ENCODE results near the gene THTPA. TPM values are rescaled to one million over a fixed set of nuclear protein-coding genes. Genes with fewer than 3 reads are reported as not detected.
"Not testable (repeated sequence)": the region's sequence is repeated elsewhere in the genome, so short reads cannot be mapped to it uniquely, and the experiment has no call there.

THTPA gene
- total RNA-seq, 2 experiments from 2014 or later: 8.1 to 12.7 TPM

DNA sequence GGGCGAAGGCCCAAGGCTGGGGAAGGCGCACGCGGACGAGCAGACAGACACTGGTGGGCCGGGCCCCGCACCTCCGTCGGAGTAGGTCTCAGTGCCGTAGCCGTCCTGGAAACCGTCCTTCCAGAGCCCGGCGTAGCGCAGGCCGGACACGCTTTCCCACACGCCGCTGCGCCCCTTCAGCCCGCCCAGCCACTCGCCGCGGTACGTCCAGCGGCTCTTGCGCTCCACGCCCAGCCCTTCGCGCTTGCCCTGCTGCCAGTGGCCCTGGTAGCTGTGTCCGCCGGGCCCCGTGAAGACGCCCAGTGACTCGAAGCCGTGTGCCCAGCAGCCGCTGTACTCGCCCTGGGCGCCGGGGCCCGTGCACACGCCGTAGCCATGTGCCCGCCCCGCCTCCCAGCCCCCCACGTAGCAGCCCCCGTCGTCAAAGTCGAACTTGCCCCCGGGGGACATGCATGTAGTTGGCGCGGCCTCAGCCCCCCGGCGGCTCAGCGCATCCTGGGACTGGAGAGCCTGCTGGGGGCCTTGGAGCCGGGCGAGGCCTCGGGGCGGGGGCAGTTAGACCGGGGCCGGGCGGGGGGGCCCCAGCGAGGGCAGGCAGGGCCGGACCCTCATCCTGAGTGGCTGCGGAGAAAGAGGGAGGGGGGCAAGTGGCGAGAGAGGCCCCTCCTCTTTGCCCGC lies 21.1 kb downstream of the THTPA start:
- DNase-seq: no peak
- POLR2A ChIA-PET: no interaction called here
- Mint-ChIP-seq H3K27me3 (peaks cover 54% of the 10 kb centered on the region), H3K27ac (no peak overlapping the region), H3K4me1 (peaks cover 20% of the 10 kb centered on the region), H3K36me3 (ENCODE audit: low read depth) (no peaks in the 10 kb centered on the region), H3K4me3 (no peak overlapping the region), H3K9me3 (no peaks in the 10 kb centered on the region)
- CTCF ChIA-PET: no interaction called here

- POLR2A ChIA-PET: no interaction called here
- no peak for DNase-seq
- peaks cover 54% of the 10 kb centered on the region for H3K27me3 Mint-ChIP-seq
Observed at GRCh38 chr14:23577710-23578392, 21.8 kb downstream of the THTPA start.

GRCh38 chr14:23578560-23579310 lies 22.7 kb downstream of the THTPA start, which contains the start of gene JPH4:
JPH4 (minus strand) TSS chr14:23578790; CDS start chr14:23577453, 1,337 bp downstream.
- H3K27me3 Mint-ChIP-seq: peaks cover 57% of the 10 kb centered on the region
- H3K27ac Mint-ChIP-seq: no peak within 1 kb of the TSS
- no peaks in the 10 kb centered on the region for H3K9me3 Mint-ChIP-seq
- no peaks in the 10 kb centered on the region for H3K36me3 Mint-ChIP-seq (ENCODE audit: low read depth)
- peaks cover 8% of the 10 kb centered on the region for H3K4me1 Mint-ChIP-seq
- ChIA-PET POLR2A (no interaction called here), CTCF (interaction anchor here (2.7 kb wide), 1 partner anchor 10 kb away, joined by 9 read pairs; no protein-coding TSS in a partner anchor)
- DNase-seq: no peak
- H3K4me3 Mint-ChIP-seq: no peak within 1 kb of the TSS

More at GRCh38 chr14:23577710-23578392, 21.8 kb downstream of the THTPA start:
- CTCF ChIA-PET: no interaction called here
- H3K4me1 Mint-ChIP-seq: peaks cover 13% of the 10 kb centered on the region
- H3K36me3 Mint-ChIP-seq (ENCODE audit: low read depth): no peaks in the 10 kb centered on the region
- no peak overlapping the region for H3K4me3 Mint-ChIP-seq
- H3K27ac Mint-ChIP-seq: no peak overlapping the region
- no peaks in the 10 kb centered on the region for H3K9me3 Mint-ChIP-seq

DNA sequence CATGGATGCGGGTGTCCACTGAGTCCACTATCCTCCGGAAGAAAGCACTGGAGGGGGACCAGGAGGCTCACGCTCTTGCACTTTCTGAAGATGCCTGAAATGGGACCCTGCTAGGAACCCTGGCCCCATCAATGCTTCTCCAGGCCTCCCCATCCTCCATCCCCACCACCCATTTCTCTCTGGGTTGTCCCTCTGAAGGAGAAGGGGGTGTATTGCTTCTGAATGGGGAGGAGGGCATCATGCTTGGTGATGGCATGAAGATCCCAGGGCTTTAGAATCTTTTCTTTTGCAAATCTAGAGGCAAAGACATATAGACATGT lies 23.2 kb downstream of the THTPA start:
- CTCF ChIA-PET: interaction anchor here (2.7 kb wide), 1 partner anchor 10 kb away, joined by 9 read pairs; no protein-coding TSS in a partner anchor

GRCh38 chr14:23579739-23580138 lies 23.7 kb downstream of the THTPA start:
- ChIA-PET POLR2A (no interaction called here), CTCF (interaction anchor here (2.7 kb wide), 1 partner anchor 9 kb away, joined by 9 read pairs; no protein-coding TSS in a partner anchor)
- Mint-ChIP-seq H3K9me3 (no peaks in the 10 kb centered on the region), H3K4me1 (peaks cover 8% of the 10 kb centered on the region), H3K4me3 (no peak overlapping the region), H3K36me3 (ENCODE audit: low read depth) (no peaks in the 10 kb centered on the region), H3K27me3 (peaks cover 57% of the 10 kb centered on the region), H3K27ac (no peak overlapping the region)
- DNase-seq: no peak

More for the DNA sequence above, 23.2 kb downstream of the THTPA start:
- DNase-seq: no peak
- POLR2A ChIA-PET: no interaction called here
- no peak overlapping the region for H3K4me3 Mint-ChIP-seq
- no peaks in the 10 kb centered on the region for H3K36me3 Mint-ChIP-seq (ENCODE audit: low read depth)
- H3K27me3 Mint-ChIP-seq: peaks cover 59% of the 10 kb centered on the region
- H3K27ac Mint-ChIP-seq: no peak overlapping the region
- no peaks in the 10 kb centered on the region for H3K9me3 Mint-ChIP-seq
- peaks cover 8% of the 10 kb centered on the region for H3K4me1 Mint-ChIP-seq

- Mint-ChIP-seq H3K27me3 (peaks cover 51% of the 10 kb centered on the region), H3K9me3 (no peaks in the 10 kb centered on the region), H3K4me1 (peaks cover 8% of the 10 kb centered on the region), H3K36me3 (ENCODE audit: low read depth) (no peaks in the 10 kb centered on the region), H3K4me3 (no peak overlapping the region), H3K27ac (no peak overlapping the region)
- no peak for DNase-seq
- POLR2A ChIA-PET: no interaction called here
- CTCF ChIA-PET: interaction anchor here (1.5 to 2.7 kb wide), 2 partner anchors 9 to 11 kb away, joined by 4 to 9 read pairs; no protein-coding TSS in a partner anchor
Observed at GRCh38 chr14:23580152-23580926, 24.3 kb downstream of the THTPA start.

- H3K4me3 Mint-ChIP-seq: no peak overlapping the region
- ChIA-PET POLR2A (no interaction called here), CTCF (interaction anchor here (1.5 to 2.7 kb wide), 2 partner anchors 8 to 12 kb away, joined by 4 to 9 read pairs; no protein-coding TSS in a partner anchor)
- no peak for DNase-seq
- no peaks in the 10 kb centered on the region for H3K36me3 Mint-ChIP-seq (ENCODE audit: low read depth)
- no peak overlapping the region for H3K27ac Mint-ChIP-seq
- peaks cover 49% of the 10 kb centered on the region for H3K27me3 Mint-ChIP-seq
- no peaks in the 10 kb centered on the region for H3K9me3 Mint-ChIP-seq
- H3K4me1 Mint-ChIP-seq: peaks cover 8% of the 10 kb centered on the region
Observed at GRCh38 chr14:23580948-23581281, 24.8 kb downstream of the THTPA start.

GRCh38 chr14:23582906-23583760 lies 27.1 kb downstream of the THTPA start:
- no peak overlapping the region for H3K27ac Mint-ChIP-seq
- peaks cover 38% of the 10 kb centered on the region for H3K27me3 Mint-ChIP-seq
- DNase-seq: no peak
- ChIA-PET CTCF (interaction anchor here (0.9 to 1.0 kb wide), 2 partner anchors 15 to 25 kb away, joined by 3 read pairs; no protein-coding TSS in a partner anchor), POLR2A (no interaction called here)
- no peaks in the 10 kb centered on the region for H3K9me3 Mint-ChIP-seq
- no peak overlapping the region for H3K4me3 Mint-ChIP-seq
- H3K4me1 Mint-ChIP-seq: no peaks in the 10 kb centered on the region
- H3K36me3 Mint-ChIP-seq (ENCODE audit: low read depth): no peaks in the 10 kb centered on the region

DNA sequence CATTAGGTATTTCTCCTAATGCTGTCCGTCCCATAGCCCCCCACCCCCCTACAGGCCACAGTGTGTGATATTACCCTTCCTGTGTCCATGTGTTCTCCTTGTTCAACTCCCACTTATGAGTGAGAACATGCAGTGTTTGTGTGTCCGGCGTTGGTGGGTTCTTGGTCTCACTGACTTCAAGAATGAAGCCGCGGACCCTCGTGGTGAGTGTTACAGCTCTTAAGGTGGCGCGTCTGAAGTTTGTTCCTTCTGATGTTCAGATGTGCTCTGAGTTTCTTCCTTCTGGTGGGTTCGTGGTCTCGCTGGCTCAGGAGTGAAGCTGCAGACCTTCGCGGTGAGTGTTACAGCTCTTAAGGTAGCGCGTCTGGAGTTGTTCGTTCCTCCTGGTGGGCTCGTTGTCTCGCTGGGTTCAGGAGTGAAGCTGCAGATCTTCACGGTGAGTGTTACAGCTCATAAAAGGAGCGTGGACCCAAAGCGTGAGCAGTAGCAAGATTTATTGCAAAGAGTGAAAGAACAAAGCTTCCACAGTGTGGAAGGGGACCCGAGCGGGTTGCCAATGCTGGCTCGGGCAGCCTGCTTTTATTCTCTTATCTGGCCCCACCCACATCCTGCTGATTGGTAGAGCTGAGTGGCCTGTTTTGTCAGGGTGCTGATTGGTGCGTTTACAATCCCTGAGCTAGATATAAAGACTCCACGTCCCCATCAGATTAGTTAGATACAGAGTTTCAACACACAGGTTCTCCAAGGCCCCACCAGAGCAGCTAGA lies 27.9 kb downstream of the THTPA start:
- CTCF ChIA-PET: interaction anchor here (0.6 to 1.0 kb wide), 2 partner anchors 26 to 347 kb away, joined by 3 to 4 read pairs; no protein-coding TSS in a partner anchor
- not testable (repeated sequence) for H3K4me3 Mint-ChIP-seq

GRCh38 chr14:23584527-23585203 lies 28.6 kb downstream of the THTPA start:
- H3K27me3 Mint-ChIP-seq: peaks cover 26% of the 10 kb centered on the region
- H3K4me1 Mint-ChIP-seq; H3K27ac Mint-ChIP-seq; POLR2A ChIA-PET; DNase-seq; H3K4me3 Mint-ChIP-seq; H3K9me3 Mint-ChIP-seq; H3K36me3 Mint-ChIP-seq (ENCODE audit: low read depth); CTCF ChIA-PET: not testable (repeated sequence)

More for the DNA sequence above, 27.9 kb downstream of the THTPA start:
- H3K4me1 Mint-ChIP-seq; H3K9me3 Mint-ChIP-seq; POLR2A ChIA-PET; H3K36me3 Mint-ChIP-seq (ENCODE audit: low read depth); H3K27ac Mint-ChIP-seq; DNase-seq: not testable (repeated sequence)
- peaks cover 32% of the 10 kb centered on the region for H3K27me3 Mint-ChIP-seq
